Adrenal gland (tissue), 5 donors: ENCODE data around the gene OR6C76.

Experiments
- POLR2A ChIP-seq, 2 donors: fragments of 450-650 bp; IDR thresholded peaks; one replicate each; pipeline ENCODE4 v1.6.1; 2017; ENCODE audit warnings: antibody characterized with exemption in 2 of 2, mild to moderate bottlenecking in 2 of 2, moderate library complexity in 1 of 2
- TF ChIP-seq, protein P1 (sequence below), 6 experiments: fragments of 450-650 bp in 4 of 6; fragments of 200-600 bp in 2 of 6; sonication (generic) in 1 of 6; IDR thresholded peaks; 1 replicate in 5 of 6; 2 replicates in 1 of 6; pipeline versions ENCODE4 v1.5.1 to v1.8.0; 2016 to 2021; ENCODE audit warnings: antibody characterized with exemption in 6 of 6, mild to moderate bottlenecking in 2 of 6, moderate library complexity in 1 of 6
- donor health status: DM: no; HTN: no; CAD: no.

DNA sequence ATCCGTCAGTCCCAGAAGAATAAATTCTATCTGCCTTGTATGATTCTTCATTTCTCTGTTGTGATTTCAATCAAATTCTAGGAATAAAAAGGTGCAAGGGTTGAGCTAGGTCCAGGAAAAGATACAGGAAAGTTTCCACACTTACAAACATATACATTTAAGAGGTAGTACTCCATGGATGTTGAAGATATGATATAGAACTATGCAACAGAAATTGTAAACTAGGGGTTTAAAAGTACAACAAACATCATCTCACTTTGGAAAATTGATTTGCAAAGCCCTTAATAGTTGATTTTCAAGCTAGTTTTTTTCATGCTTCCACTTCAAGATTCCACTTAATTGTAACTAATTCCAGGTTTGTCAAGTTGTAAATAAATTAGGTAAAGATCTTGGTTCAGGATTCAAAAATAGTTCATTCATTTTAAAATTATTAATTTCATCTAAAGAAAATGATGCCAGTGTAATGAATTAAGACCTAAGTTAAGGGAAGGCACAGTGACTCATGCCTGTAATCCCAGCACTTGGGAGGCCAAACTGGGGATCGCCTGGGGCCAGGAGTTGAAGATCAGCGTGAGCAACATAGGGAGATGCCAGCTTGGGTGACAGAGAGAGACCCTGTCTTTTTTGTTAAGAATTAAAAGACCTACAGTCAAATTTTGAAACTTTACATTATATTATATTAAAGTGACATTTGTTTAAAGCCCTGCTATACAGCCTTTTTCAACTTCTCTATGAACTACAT, 44.2 kb downstream of the OR6C76 start, which contains the start of gene OR6C70:
- TF ChIP-seq POLR2A (IDR thresholded peaks at IDR 0.05): no peak
- TF ChIP-seq, protein P1, sequence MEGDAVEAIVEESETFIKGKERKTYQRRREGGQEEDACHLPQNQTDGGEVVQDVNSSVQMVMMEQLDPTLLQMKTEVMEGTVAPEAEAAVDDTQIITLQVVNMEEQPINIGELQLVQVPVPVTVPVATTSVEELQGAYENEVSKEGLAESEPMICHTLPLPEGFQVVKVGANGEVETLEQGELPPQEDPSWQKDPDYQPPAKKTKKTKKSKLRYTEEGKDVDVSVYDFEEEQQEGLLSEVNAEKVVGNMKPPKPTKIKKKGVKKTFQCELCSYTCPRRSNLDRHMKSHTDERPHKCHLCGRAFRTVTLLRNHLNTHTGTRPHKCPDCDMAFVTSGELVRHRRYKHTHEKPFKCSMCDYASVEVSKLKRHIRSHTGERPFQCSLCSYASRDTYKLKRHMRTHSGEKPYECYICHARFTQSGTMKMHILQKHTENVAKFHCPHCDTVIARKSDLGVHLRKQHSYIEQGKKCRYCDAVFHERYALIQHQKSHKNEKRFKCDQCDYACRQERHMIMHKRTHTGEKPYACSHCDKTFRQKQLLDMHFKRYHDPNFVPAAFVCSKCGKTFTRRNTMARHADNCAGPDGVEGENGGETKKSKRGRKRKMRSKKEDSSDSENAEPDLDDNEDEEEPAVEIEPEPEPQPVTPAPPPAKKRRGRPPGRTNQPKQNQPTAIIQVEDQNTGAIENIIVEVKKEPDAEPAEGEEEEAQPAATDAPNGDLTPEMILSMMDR (IDR thresholded peaks at IDR 0.05): no peak
